A673 (cell line): ENCODE results near the gene DDX39A. TPM values are rescaled to one million over a fixed set of nuclear protein-coding genes. Genes with fewer than 3 reads are reported as not detected.

Source experiments
- BruUV-seq: library from RNA; stranded (reverse); fragments of 400-500 nt; replicated peaks from 2 replicates; lab custom pipeline; 2021; lab: Mats Ljungman, UMichigan
- CTCF ChIA-PET: fragments of 300-600 bp; sonication (Branson Sonifier 250); formaldehyde crosslinking; loops from one replicate; lab custom pipeline; 2022; ENCODE audit warnings: antibody characterized with exemption; lab: Charles Lee
- POLR2A ChIA-PET: fragments of 300-600 bp; sonication (Branson Sonifier 250); formaldehyde crosslinking; loops from one replicate; lab custom pipeline; 2022; ENCODE audit warnings: antibody characterized with exemption; ENCODE audit not compliant: low non-redundant PET; lab: Charles Lee
- DNase-seq: peaks from one replicate; pipeline ENCODE4 v3.0.0-alpha.2; 2015; ENCODE audit warnings: low spot score
- H3K27ac ChIP-seq: fragments of 200-600 bp; sonication (generic); 2 replicates; pipeline ENCODE4 v1.5.1; 2016; ENCODE audit warnings: mixed run types, low read depth, mild to moderate bottlenecking, mixed read lengths, antibody characterized with exemption, low read length; ENCODE audit not compliant: poor library complexity, severe bottlenecking
- H3K27me3 ChIP-seq: fragments of 200-600 bp; sonication (generic); replicated peaks from 2 replicates; pipeline ENCODE4 v1.6.1; 2017; ENCODE audit warnings: mixed run types, low read depth, mild to moderate bottlenecking, mixed read lengths, antibody characterized with exemption, low read length; ENCODE audit not compliant: insufficient read depth, poor library complexity
- H3K36me3 ChIP-seq: fragments of 200-600 bp; sonication (generic); 2 replicates; pipeline ENCODE4 v1.6.1; 2016; ENCODE audit warnings: mixed run types, mild to moderate bottlenecking, mixed read lengths, antibody characterized with exemption, low read length; ENCODE audit not compliant: insufficient read depth, poor library complexity, severe bottlenecking
- H3K4me1 ChIP-seq: fragments of 200-600 bp; sonication (generic); 2 replicates; pipeline ENCODE4 v1.6.1; 2017; ENCODE audit warnings: mixed run types, mild to moderate bottlenecking, mixed read lengths, antibody characterized with exemption, low read length; ENCODE audit not compliant: insufficient read depth, poor library complexity, severe bottlenecking
- H3K4me3 ChIP-seq: fragments of 200-600 bp; sonication (generic); 2 replicates; pipeline ENCODE4 v1.5.1; 2016; ENCODE audit warnings: low read depth, mixed run types, mild to moderate bottlenecking, mixed read lengths, low read length; ENCODE audit not compliant: poor library complexity, severe bottlenecking
- H3K9me3 ChIP-seq: fragments of 200-600 bp; sonication (generic); 2 replicates; pipeline ENCODE4 v1.6.1; 2016; ENCODE audit warnings: mixed run types, low read depth, mild to moderate bottlenecking, mixed read lengths, antibody characterized with exemption, low read length; ENCODE audit not compliant: poor library complexity, severe bottlenecking
- EZH2 ChIP-seq: fragments of 200-600 bp; sonication (generic); IDR thresholded peaks from 2 replicates; pipeline ENCODE4 v1.6.1; 2017; ENCODE audit warnings: borderline replicate concordance, low read depth, mild to moderate bottlenecking, mixed read lengths, antibody characterized with exemption, low read length; ENCODE audit not compliant: poor library complexity, severe bottlenecking
- intact Hi-C: fragments of 100-400 bp; cut with micrococcal nuclease; formaldehyde crosslinking; loops from one replicate; pipeline ENCODE4 v1.10.0; 2022; ENCODE audit not compliant: unreplicated experiment
- total RNA-seq: library from RNA; stranded (reverse); gene quantifications from 2 replicates; pipeline ENCODE4 v1.2.3, GENCODE V29; 2021
- TF ChIP-seq, protein P1 (sequence below): fragments of 300-800, 200-600 bp; sonication (generic); conservative IDR thresholded peaks from 2 replicates; pipeline ENCODE4 v1.5.1; 2017; ENCODE audit warnings: low read depth, mild to moderate bottlenecking, antibody characterized with exemption, low read length, moderate library complexity, mixed read lengths

Gene DDX39A
- total RNA-seq, 1 experiment from 2014 or later, result 223 TPM

DNA sequence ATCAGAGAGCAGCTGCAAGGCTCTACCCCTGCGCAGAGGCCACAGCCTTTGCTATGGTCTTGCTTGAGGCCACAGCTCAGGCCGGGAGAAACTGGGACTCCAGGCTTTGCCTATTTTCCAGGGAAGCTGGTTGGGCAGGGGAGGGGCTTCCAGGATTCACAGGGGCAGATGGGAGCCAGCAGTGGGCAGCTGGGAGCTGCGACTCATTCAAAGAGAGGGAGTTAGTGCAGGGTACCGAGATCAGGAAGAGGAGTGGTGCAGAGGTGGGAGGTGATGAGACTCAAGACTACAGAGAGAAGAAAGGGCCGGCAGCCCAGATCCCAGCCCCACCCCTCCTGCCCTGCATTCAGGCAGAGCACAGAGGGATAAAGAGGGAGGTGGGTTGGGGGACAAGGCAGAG, 25.8 kb downstream of the DDX39A start:
- BruUV-seq, result no TSS peak
- CTCF ChIA-PET, result interaction anchor here (0.6 kb wide), 1 partner anchor 356 kb away, joined by 4 read pairs; no protein-coding TSS in a partner anchor
- DNase-seq, result no peak

GRCh38 chr19:14391156-14391821, 27.9 kb downstream of the DDX39A start:
- CTCF ChIA-PET, result no interaction called here
- H3K27ac ChIP-seq, result no peak overlapping the region
- no peak for DNase-seq
- H3K27me3 ChIP-seq, result no peaks in the 10 kb centered on the region
- intact Hi-C loops, result no loop called here
- no peaks in the 10 kb centered on the region for H3K4me1 ChIP-seq
- peaks cover 7% of the 10 kb centered on the region for H3K36me3 ChIP-seq
- POLR2A ChIA-PET, result no interaction called here
- H3K4me3 ChIP-seq, result no peak overlapping the region
- BruUV-seq, result no TSS peak
- H3K9me3 ChIP-seq, result no peaks in the 10 kb centered on the region
- TF ChIP-seq EZH2, result no peak
- TF ChIP-seq, protein P1, sequence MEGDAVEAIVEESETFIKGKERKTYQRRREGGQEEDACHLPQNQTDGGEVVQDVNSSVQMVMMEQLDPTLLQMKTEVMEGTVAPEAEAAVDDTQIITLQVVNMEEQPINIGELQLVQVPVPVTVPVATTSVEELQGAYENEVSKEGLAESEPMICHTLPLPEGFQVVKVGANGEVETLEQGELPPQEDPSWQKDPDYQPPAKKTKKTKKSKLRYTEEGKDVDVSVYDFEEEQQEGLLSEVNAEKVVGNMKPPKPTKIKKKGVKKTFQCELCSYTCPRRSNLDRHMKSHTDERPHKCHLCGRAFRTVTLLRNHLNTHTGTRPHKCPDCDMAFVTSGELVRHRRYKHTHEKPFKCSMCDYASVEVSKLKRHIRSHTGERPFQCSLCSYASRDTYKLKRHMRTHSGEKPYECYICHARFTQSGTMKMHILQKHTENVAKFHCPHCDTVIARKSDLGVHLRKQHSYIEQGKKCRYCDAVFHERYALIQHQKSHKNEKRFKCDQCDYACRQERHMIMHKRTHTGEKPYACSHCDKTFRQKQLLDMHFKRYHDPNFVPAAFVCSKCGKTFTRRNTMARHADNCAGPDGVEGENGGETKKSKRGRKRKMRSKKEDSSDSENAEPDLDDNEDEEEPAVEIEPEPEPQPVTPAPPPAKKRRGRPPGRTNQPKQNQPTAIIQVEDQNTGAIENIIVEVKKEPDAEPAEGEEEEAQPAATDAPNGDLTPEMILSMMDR, result no peak

More for the DNA sequence above, 25.8 kb downstream of the DDX39A start:
- no peak overlapping the region for H3K27ac ChIP-seq
- intact Hi-C loops, result no loop called here
- no peak overlapping the region for H3K4me3 ChIP-seq
- POLR2A ChIA-PET, result no interaction called here
- peaks cover 7% of the 10 kb centered on the region for H3K36me3 ChIP-seq
- H3K27me3 ChIP-seq, result no peaks in the 10 kb centered on the region
- no peaks in the 10 kb centered on the region for H3K9me3 ChIP-seq
- TF ChIP-seq, protein P1, result no peak
- no peak for TF ChIP-seq EZH2
- H3K4me1 ChIP-seq, result no peaks in the 10 kb centered on the region

GRCh38 chr19:14390548-14390947, 28.6 kb downstream of the DDX39A start:
- POLR2A ChIA-PET, result no interaction called here
- CTCF ChIA-PET, result no interaction called here
- H3K4me3 ChIP-seq, result no peak overlapping the region

More at GRCh38 chr19:14390548-14390947, 28.6 kb downstream of the DDX39A start:
- Histone ChIP-seq H3K36me3 (peaks cover 7% of the 10 kb centered on the region), H3K4me1 (no peaks in the 10 kb centered on the region), H3K27ac (no peak overlapping the region), H3K9me3 (no peaks in the 10 kb centered on the region), H3K27me3 (no peaks in the 10 kb centered on the region)
- intact Hi-C loops, result no loop called here
- no peak for DNase-seq
- no TSS peak for BruUV-seq
- TF ChIP-seq, protein P1, result no peak
- no peak for TF ChIP-seq EZH2
